Neural cell (in vitro differentiated cells): Measurements from ENCODE around the gene SYNRG.

ENCODE experiments used
- EP300 ChIP-seq: fragments of 450-650 bp; conservative IDR thresholded peaks from 2 replicates; pipeline ENCODE4 v1.6.1; 2014; ENCODE audit warnings: antibody characterized with exemption, mild to moderate bottlenecking, moderate library complexity; ENCODE audit not compliant: poor library complexity, severe bottlenecking
- REST ChIP-seq: IDR thresholded peaks from 2 replicates; pipeline ENCODE4 v1.6.1; 2012; ENCODE audit warnings: borderline replicate concordance
- TF ChIP-seq, protein P1 (sequence below): fragments of 450-650 bp; IDR thresholded peaks from 2 replicates; pipeline ENCODE4 v1.5.1; 2014; ENCODE audit warnings: antibody characterized with exemption, mild to moderate bottlenecking, moderate library complexity; ENCODE audit not compliant: poor library complexity, severe bottlenecking

GRCh38 chr17:37483311-37484039 lies 125.7 kb downstream of the SYNRG start:
- no peak for TF ChIP-seq REST
- TF ChIP-seq, protein P1, sequence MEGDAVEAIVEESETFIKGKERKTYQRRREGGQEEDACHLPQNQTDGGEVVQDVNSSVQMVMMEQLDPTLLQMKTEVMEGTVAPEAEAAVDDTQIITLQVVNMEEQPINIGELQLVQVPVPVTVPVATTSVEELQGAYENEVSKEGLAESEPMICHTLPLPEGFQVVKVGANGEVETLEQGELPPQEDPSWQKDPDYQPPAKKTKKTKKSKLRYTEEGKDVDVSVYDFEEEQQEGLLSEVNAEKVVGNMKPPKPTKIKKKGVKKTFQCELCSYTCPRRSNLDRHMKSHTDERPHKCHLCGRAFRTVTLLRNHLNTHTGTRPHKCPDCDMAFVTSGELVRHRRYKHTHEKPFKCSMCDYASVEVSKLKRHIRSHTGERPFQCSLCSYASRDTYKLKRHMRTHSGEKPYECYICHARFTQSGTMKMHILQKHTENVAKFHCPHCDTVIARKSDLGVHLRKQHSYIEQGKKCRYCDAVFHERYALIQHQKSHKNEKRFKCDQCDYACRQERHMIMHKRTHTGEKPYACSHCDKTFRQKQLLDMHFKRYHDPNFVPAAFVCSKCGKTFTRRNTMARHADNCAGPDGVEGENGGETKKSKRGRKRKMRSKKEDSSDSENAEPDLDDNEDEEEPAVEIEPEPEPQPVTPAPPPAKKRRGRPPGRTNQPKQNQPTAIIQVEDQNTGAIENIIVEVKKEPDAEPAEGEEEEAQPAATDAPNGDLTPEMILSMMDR = no peak
- TF ChIP-seq EP300 = no peak
